Left ventricle myocardium inferior (tissue), 1 donor: Measurements from ENCODE around the gene PCBP3. TPM values are rescaled to one million over a fixed set of nuclear protein-coding genes. Genes with fewer than 3 reads are reported as not detected.

ENCODE experiments used
- DNase-seq: peaks from one replicate; pipeline ENCODE4 v3.0.0-alpha.2; 2020
- H3K27ac ChIP-seq: fragments of 200-600 bp; replicated peaks from 2 replicates; pipeline ENCODE4 v1.8.0; 2021
- H3K27me3 ChIP-seq: fragments of 200-600 bp; 2 replicates; pipeline ENCODE4 v1.8.0; 2021; ENCODE audit warnings: low read depth
- H3K36me3 ChIP-seq: fragments of 200-600 bp; 2 replicates; pipeline ENCODE4 v1.8.0; 2021
- H3K4me1 ChIP-seq: fragments of 200-600 bp; 2 replicates; pipeline ENCODE4 v1.8.0; 2021
- H3K4me3 ChIP-seq: fragments of 200-600 bp; 2 replicates; pipeline ENCODE4 v1.8.0; 2021; ENCODE audit warnings: mild to moderate bottlenecking, moderate library complexity
- H3K9me3 ChIP-seq: fragments of 200-600 bp; replicated peaks from 2 replicates; pipeline ENCODE4 v1.8.0; 2021
- intact Hi-C: fragments of 100-400 bp; cut with micrococcal nuclease; formaldehyde crosslinking; loops from one replicate; pipeline ENCODE4 v1.11.0; 2022
- total RNA-seq: library from RNA; stranded (reverse); fragmentation: NEBNext Ultra II Directional; extraction: Animal tissue kit (Norgen Biotek cat#: 25700); gene quantifications from one replicate; pipeline ENCODE4 v1.2.1, GENCODE V29; 2021
- TF ChIP-seq, protein P1 (sequence below): fragments of 200-600 bp; IDR thresholded peaks from 2 replicates; pipeline ENCODE4 v1.8.0; 2021; ENCODE audit warnings: antibody characterized with exemption, mild to moderate bottlenecking, borderline replicate concordance
- donor health status: DM: no; HTN: yes; CAD: no; lungs with severe emphysema.

Gene PCBP3
- total RNA-seq, 1 donor from 2014 or later = 2.9 TPM

DNA sequence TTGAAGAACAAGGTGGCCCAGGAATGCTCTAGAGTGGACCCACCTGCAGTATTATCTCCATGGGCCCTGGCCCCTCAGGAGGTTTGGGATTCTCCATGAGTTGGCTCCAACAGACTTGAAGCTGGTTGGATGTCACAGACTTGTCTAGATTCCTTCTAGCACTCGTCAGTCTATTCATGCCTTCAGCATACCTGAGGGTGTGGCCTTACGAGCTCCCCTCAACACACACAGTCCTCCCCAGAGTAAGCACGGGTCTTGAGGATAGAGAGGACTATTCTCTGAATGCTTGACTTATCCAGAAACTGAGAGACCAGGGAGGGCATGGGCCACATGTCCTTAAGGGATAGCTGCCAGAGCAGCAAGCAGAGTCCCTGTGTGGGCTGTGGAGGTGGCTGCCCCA lies 292.1 kb downstream of the PCBP3 start:
- TF ChIP-seq, protein P1, sequence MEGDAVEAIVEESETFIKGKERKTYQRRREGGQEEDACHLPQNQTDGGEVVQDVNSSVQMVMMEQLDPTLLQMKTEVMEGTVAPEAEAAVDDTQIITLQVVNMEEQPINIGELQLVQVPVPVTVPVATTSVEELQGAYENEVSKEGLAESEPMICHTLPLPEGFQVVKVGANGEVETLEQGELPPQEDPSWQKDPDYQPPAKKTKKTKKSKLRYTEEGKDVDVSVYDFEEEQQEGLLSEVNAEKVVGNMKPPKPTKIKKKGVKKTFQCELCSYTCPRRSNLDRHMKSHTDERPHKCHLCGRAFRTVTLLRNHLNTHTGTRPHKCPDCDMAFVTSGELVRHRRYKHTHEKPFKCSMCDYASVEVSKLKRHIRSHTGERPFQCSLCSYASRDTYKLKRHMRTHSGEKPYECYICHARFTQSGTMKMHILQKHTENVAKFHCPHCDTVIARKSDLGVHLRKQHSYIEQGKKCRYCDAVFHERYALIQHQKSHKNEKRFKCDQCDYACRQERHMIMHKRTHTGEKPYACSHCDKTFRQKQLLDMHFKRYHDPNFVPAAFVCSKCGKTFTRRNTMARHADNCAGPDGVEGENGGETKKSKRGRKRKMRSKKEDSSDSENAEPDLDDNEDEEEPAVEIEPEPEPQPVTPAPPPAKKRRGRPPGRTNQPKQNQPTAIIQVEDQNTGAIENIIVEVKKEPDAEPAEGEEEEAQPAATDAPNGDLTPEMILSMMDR = no peak
- no peak overlapping the region for H3K27ac ChIP-seq
- no peaks in the 10 kb centered on the region for H3K4me1 ChIP-seq
- peaks cover 30% of the 10 kb centered on the region for H3K9me3 ChIP-seq
- intact Hi-C loops = no loop called here
- H3K27me3 ChIP-seq = no peaks in the 10 kb centered on the region
- no peak for DNase-seq
- H3K4me3 ChIP-seq = no peak overlapping the region
- peaks cover 13% of the 10 kb centered on the region for H3K36me3 ChIP-seq

DNA sequence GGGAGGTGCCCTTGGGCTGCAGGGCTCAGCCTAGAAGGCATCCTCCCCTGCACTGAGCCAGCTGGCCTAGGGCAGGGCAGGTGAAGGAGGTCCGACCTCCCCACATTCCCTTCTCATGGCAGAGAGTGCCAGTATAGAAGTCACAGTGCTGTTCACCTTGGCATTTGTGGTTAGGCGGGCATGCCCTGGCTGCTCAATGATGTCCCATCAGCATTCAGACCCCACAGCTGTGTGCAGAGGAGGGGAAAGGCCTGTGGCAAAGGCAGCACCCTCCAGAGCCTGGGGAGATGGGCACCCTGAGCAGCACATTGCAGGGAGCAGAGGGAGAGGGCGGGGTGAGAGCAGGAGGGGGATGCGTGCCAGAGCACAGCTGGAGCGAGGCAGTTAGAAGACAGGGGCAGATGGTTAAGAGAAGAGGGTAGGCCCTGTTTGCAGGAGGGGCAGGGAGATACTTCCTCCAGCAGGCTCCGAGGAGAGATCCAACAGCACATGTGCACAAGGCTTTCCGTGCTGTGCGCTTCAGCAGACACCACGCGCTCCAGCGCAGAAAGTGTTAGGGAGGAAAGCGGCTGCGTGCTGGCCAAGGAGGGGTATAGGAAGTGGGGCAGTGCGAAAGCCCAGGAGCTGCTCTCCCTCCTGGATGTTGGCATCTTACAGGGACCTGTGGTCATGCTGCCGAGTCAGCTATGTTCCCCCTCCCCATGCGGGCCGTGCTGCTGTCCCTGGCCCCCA lies 294.4 kb downstream of the PCBP3 start:
- H3K4me3 ChIP-seq = no peak overlapping the region
- H3K9me3 ChIP-seq = peaks cover 30% of the 10 kb centered on the region
- H3K27ac ChIP-seq = no peak overlapping the region
- intact Hi-C loops = no loop called here
- TF ChIP-seq, protein P1 = no peak
- no peaks in the 10 kb centered on the region for H3K27me3 ChIP-seq
- no peaks in the 10 kb centered on the region for H3K4me1 ChIP-seq
- DNase-seq = no peak
- H3K36me3 ChIP-seq = peaks cover 13% of the 10 kb centered on the region

- Histone ChIP-seq H3K4me1 (no peaks in the 10 kb centered on the region), H3K27me3 (no peaks in the 10 kb centered on the region), H3K9me3 (peaks cover 30% of the 10 kb centered on the region), H3K36me3 (peaks cover 13% of the 10 kb centered on the region), H3K27ac (no peak overlapping the region), H3K4me3 (no peak overlapping the region)
- TF ChIP-seq, protein P1 = no peak
- intact Hi-C loops = no loop called here
- no peak for DNase-seq
These were observed 294.9 kb downstream of the PCBP3 start for GRCh38 chr21:45938453-45938755.

DNA sequence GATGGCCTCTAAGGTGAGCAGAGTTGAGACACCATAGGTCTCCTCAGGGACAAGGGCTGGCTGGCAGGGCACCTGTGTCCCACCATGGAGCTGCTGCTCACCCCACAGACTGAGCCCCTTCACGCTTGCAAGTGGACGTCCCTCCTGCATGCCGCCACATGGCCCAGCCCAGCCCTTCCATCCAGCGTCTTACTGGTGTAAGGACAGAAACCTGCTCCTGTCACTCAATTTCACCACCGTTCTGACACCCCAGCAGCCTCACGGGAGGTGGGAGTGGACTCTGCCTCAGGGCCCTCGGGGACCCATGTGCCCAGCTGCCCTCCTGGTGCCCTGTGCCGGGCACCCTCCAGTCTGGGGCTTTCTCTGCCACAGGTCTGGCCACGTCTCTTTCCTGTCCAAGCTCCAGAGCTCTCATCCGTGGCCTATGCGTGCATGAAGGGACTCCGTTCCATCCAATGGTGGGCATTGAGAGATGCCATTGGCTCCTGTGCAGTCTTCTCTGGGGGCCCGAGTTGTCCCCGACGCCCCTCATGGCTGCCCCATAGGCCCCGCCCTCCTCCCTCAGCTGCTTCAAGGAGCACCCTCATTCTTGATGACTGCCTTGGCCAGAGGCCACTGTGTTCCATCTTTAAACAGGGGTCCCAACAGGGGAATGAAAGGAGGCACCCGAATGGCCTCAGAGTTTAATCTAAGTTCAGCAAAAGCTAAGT lies 295.4 kb downstream of the PCBP3 start:
- intact Hi-C loops = no loop called here
- TF ChIP-seq, protein P1 = no peak
- no peak overlapping the region for H3K27ac ChIP-seq
- no peak for DNase-seq
- H3K36me3 ChIP-seq = peaks cover 13% of the 10 kb centered on the region
- H3K27me3 ChIP-seq = no peaks in the 10 kb centered on the region
- H3K4me3 ChIP-seq = no peak overlapping the region
- peaks cover 30% of the 10 kb centered on the region for H3K9me3 ChIP-seq
- no peaks in the 10 kb centered on the region for H3K4me1 ChIP-seq

- H3K27me3 ChIP-seq = no peaks in the 10 kb centered on the region
- DNase-seq = no peak
- H3K9me3 ChIP-seq = peaks cover 24% of the 10 kb centered on the region
- no peaks in the 10 kb centered on the region for H3K4me1 ChIP-seq
- no peak overlapping the region for H3K4me3 ChIP-seq
- intact Hi-C loops = no loop called here
- peaks cover 12% of the 10 kb centered on the region for H3K36me3 ChIP-seq
- H3K27ac ChIP-seq = no peak overlapping the region
- TF ChIP-seq, protein P1 = no peak
These were observed 296.1 kb downstream of the PCBP3 start for GRCh38 chr21:45939521-45940045.
